HG03196 (cell line): ENCODE results near the gene SMPD3.
A peak's percentile ranks its signal among the peaks of the same experiment; 100 is the strongest.

Experiments used
- ATAC-seq: cut with Tn5 transposase; IDR thresholded peaks from one replicate; pipeline ENCODE4 v1.9.1; 2021; ENCODE audit not compliant: unreplicated experiment

Gene SMPD3

DNA sequence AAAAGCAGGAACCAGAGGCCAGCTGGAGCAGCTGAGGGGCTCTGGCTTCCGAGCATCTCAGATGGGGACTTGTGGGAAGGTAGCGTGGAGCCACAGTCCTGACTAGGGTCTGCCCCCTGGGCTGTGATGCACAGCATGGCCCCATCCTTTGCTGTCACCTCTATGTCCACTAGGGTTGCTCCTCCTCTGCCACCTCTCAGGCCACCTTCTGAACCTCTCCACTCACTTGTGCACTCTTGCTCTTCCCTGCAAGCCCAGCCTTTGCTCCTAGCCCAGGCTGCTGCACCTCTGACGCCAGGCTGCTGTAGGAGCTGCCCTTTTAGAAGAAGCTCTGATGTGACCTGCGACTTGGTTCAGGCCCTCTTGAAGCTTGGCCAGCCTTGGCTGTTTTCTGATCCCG is 24.3 kb upstream of the SMPD3 start:
- ATAC-seq: no peak

DNA sequence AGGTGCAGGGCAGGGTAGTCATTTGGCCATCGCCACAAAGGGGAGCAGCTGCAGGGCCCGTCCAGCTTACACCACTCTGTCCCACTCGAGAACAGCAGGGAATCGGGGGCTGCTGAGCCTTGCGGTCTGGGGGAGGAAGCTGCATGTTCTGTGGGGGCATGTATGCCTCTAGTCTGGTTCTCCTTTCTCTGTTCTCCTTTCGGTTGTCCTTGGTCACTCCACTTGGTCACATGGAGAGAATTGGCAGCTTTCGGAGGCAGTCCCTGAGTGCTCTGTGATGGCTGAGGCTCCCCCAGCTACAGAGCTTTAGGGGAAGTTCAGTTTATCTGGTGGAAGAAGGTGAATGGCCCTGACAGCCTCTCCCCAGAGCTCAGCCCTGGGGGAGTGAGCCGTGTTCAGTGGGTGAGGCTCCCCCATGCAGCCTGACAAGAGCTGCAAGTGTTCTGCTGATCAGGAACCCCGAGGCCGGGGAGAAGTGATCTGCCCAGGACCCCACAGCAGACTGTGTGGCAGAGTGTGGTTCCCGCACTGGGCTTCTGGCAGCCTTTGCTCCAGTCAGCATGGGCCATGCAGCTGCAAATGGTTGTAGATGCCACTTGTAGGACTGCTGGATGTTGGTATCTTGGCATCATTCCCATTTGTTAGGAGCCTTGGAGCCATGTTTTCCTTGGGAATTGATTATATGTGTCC is 22.3 kb upstream of the SMPD3 start:
- ATAC-seq: peak; percentile 86

- peak; percentile 7 for ATAC-seq
Measured at GRCh38 chr16:68469796-68470460, 21.6 kb upstream of the SMPD3 start.

DNA sequence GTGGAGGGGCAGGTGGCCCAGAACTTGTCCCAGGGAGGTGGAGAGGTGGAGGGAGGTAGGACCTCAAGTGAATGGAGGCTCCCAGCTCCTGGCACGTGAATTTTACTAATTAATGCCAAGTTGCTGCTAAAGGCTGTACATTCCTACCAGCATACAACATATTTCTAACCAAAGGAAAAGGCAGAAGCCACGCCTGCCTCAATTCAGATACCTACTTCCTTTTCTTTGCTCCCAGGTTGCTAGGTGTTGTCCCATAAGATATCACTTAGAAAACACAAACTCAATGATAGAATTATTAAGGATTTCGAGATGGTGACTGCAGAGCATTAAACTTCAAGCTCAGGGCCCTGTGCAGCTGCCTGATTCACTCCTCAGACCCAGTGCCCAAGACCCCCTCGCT is 20.5 kb upstream of the SMPD3 start:
- ATAC-seq: no peak

DNA sequence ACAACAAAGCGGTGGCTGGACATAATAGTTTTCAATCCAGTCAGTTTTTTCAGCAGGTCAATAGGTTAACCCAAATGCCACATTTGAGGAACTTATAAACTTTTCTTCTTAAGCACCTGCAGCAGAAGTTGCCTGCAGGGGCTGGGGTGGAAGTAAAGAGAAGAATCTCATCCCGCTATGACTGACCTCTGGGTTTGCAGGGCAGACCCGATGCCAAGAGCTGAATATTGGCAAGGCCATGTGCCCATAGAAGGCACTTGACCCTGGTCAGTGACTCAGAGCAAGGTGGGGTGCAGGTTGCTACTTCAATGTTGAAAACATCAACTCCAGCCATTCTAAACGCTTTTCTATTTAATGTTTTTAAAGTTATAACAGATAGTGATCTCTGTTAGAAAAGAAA is 17.9 kb upstream of the SMPD3 start:
- no peak for ATAC-seq

DNA sequence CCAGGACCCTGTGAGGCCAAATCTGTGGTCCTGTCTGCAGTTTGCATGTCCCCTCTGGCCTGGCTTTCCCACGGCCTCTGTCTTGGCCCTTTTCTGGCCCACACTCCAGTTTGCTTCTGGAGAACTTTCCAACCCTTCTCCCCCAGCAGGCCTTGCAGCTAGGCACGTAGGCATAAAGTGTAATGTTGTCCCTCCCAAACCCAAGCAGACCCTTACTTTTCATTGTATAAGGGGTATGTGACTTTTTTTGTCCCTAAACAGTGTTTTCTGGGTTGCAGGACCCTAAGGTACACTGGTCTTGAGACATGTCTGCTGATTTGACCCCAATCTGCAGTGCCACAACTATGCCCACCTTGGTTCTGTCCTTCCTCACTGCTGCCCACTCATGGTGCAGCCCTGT is 15.6 kb upstream of the SMPD3 start:
- no peak for ATAC-seq

DNA sequence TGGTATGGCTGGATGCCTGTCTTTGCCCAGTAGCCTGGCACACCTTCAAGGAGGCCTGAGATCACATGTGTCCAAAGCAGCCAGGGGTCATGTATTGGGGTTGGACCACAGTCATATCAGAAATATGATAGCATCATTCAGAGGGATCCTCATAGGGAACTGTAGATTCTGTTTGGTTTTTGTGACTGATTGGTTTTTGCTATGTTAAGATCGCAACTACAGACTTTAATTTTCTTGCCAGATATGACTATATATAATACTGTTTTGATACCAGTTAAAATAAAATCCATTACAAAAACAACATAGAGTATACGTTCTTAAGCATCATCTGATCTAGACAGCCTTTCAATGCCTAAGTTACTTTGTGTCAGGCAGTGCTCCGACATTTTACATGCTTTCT is 11.8 kb upstream of the SMPD3 start:
- ATAC-seq: no peak

- no peak for ATAC-seq
Measured at GRCh38 chr16:68459457-68459856, 11.1 kb upstream of the SMPD3 start.

DNA sequence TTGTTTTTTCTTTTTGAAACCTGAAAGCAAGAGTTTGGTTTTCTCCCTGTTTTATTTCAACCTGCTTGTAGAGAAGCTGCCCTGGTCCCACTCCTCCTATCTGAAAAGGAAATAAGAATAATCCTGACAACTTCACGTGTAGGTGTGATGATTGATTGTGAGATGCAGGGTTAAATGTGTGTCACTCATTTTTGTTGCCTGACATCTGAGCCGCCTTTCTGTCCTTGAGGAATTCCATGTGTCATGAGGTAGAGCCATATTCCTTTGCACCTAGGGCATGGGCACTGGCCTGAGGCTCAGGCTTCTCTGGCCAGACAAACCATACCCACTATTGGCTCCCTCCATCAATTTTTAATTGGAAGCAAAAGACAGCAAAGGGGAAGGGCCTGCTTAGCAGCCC is 10.2 kb upstream of the SMPD3 start:
- no peak for ATAC-seq

DNA sequence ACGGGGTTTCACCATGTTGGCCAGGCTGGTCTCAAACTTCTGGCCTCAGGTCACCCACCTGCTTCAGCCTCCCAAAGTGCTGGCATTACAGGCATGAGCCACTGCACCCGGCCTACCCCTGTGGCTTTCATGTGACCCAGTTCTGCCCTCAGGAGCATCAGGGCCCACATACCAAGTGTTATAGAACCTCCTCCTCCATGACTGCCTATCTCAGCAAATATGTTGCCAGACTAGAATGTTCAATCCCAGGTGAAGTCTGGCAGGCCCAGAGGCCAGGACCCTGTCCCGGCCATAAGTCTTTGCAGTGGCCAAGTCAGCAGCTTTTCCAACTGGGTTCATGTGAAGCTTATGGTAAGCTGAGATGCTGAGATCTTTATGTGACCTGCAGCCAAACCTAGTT is 9.8 kb upstream of the SMPD3 start:
- ATAC-seq: no peak

DNA sequence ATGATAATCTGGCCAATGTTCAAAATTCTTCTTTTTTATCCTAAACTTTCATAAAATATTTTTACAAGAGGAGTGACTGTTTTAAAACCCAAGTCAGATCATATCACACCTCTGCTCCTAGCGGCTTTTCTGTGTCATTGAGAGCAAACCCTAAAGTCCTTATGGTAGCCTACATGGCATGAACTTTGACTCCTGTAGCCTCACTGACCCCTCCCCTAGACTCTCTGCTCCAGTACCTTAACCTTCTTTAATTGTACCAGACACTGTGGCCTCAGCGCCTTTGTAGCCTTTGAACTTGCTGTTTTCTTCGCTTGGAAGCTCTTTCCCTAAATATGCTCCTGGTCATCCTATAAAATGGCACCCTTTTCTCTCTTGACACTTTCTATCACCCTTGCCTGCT is 7.3 kb upstream of the SMPD3 start:
- no peak for ATAC-seq

- ATAC-seq: no peak
Measured at GRCh38 chr16:68454920-68455435, 6.7 kb upstream of the SMPD3 start.

DNA sequence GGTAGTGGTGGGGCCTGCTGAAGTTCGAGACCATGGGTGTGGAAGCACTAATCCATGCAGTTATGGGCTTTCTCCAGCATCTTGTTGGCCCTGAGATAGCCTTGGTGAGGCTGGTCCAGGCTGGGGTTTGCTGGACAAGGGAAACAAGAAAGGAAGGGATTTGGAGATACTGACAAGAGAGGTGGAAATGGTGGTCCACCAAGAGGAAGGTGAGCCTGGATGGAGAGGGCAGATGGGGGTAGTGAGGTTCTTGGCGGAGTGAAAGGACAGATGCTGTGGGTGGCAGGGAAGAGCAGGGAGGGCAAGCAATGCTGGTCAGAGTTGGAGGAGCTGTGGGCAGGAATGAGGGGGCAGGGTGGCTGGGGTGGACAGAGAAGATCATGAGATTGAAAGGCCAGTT is 5.5 kb upstream of the SMPD3 start:
- no peak for ATAC-seq

DNA sequence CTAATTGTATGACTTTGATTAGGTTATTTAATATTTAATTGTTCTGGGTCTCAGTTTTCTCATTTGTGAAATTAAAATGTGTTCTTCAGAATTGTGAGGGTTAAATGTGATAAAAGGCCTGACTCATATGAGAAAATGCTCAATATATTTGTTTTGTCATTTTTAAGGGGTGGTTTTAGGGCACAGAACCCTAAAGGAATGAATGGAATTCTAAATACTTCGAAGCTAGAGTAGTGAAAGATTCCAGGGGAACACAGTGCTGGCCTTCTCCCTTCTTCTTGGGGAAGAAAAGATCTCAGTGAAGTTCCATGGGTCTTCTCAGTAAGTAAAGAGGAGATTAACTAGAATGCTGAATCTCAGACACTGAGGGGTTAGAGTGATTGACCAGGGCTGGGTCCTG is 3.9 kb upstream of the SMPD3 start:
- no peak for ATAC-seq

GRCh38 chr16:68451676-68452075 is 3.4 kb upstream of the SMPD3 start:
- no peak for ATAC-seq

GRCh38 chr16:68450741-68451255 is 2.5 kb upstream of the SMPD3 start:
- ATAC-seq: no peak

GRCh38 chr16:68447653-68448359 is 502 bp downstream of the SMPD3 start:
- peak; percentile 1 for ATAC-seq

GRCh38 chr16:68446681-68447652 is 1.3 kb downstream of the SMPD3 start:
- ATAC-seq: no peak

DNA sequence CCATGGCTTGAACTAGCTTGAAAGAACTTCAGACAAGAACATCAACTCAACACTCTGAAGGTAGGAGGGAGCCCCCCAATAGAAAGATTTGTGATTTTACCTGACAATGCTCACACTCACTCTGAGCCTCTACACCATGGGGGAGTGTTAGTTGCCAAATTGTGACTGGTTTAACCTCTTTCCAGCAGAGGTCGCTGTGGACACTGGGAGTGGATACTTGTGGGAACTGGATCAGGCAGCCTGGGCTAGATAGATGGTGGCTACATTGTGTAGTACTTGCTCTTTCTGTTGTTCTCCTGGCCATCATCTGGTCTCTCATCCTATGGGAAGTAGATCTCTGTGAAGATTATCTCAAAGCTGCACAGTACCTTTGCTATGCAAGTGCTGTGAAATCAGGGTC is 2.9 kb downstream of the SMPD3 start:
- ATAC-seq: no peak

DNA sequence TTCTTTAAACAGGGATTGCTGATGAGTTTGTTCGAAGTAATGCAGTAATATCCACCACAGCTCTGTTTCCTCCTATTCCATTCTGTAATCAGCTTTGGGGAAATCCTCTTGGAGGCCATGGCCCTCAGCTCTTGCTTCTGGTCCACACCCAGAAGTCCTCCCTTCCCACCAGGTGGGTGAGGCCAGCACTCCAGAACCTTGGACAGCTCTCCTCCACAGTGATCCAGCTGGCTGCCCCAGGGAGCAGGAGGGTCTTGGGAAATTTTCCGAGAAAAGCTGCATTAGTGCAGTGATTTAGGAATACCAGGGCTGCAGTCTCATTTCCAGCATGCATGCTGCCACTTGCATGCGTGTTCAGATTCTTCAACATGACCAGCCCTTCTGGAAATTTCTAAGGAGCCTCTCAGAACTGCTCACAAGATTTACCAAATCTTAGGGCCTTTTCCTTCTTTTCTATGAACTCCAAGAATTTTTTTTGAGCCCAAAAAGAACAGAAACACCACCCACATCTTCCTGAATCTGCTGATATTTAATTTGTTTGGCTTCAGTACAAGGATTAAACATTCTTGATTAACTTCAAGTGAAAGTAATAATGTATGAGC is 4.2 kb downstream of the SMPD3 start:
- no peak for ATAC-seq
